HG02610 (cell line): ENCODE results near the gene RELN.
A peak's percentile ranks its signal among the peaks of the same experiment; 100 is the strongest.
"Not testable (repeated sequence)": the region's sequence is repeated elsewhere in the genome, so short reads cannot be mapped to it uniquely, and the experiment has no call there.

ENCODE experiments used
- ATAC-seq: cut with Tn5 transposase; IDR thresholded peaks from one replicate; pipeline ENCODE4 v1.9.1; 2021; ENCODE audit warnings: mild to moderate bottlenecking, moderate library complexity; ENCODE audit not compliant: unreplicated experiment

The RELN gene

GRCh38 chr7:103989200-103989784, at the start of gene RELN:
Gene RELN (minus strand): TSS chr7:103989658. CDS start chr7:103989356, 302 bp downstream.
- no peak for ATAC-seq

DNA sequence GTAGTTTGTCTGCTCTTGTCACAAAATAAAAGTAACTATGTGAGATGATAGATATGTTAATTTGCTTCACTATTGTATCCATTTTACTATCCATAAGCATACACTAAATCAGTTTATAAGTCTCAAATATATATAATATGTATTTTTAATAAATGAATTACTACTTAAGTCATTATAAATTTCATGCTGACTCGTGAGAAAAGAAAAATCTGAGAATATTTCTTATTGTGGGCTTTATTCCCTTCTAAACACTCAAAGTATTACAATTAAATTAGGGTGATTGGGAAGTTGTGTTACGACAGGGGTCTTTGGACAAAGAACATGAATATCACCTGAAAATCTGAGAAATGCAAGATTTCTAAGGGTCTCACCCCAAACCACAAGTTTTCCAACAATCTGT, 48.7 kb upstream of the RELN start:
- ATAC-seq = no peak

DNA sequence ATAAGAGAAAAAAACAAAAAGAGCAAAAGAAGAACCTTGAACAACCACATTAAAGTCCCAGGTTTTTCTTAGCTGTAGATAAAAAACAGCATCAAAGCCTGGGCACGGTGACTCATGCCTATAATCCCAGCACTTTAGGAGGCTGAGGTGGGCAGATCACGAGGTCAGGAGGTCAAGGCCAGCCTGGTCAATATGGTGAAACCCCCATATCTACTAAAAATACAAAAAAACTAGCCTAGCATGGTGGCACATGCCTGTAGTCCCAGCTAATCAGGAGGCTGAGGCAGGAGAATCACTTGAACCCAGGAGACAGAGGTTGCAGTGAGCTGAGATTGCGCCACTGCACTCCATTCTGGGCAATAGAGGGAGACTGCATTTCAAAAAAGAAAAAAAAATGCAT, 47.4 kb upstream of the RELN start:
- ATAC-seq = not testable (repeated sequence)

- ATAC-seq = no peak
These were observed 45.9 kb upstream of the RELN start for GRCh38 chr7:104035351-104035750.

- ATAC-seq = no peak
These were observed 45.2 kb upstream of the RELN start for GRCh38 chr7:104034679-104035078.

DNA sequence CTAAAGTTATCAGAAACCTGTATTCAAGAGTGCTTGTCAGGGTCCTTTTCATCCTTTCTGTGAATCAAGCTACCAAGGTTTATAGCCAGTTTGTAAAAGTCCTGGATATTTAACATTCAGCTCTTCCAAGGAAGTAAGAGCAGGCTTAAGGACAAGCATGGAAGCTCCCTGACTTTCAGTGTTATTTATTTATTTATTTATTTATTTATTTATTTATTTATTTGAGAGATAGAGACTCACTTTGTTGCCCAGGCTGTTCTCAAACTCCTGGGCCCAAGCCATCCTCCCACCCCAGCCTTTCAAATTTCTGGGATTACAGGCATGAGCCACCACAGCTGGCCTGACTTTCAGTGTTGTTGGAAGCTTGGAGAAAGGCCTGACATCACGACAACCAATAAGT, 44.4 kb upstream of the RELN start:
- ATAC-seq = no peak

GRCh38 chr7:104032486-104032885, 43.0 kb upstream of the RELN start:
- no peak for ATAC-seq

DNA sequence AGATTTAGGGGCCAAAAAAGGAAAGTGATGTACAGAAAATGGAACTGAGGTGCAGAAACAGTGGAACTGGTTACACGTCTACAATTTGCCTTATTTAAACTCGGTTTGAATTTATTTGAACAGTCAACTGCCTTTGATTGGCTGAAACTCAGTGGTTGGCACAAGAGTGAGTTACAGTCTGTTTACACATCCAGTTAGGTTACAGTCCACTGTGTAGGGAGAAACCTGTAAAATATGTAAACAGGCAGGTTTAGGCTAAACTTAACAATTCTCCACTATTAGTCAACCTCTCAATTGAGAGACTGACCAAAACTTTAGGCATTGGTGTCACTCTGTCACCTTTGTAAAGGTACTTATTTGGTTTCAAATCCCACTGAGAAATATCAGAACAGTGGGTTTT, 40.3 kb upstream of the RELN start:
- ATAC-seq = no peak

DNA sequence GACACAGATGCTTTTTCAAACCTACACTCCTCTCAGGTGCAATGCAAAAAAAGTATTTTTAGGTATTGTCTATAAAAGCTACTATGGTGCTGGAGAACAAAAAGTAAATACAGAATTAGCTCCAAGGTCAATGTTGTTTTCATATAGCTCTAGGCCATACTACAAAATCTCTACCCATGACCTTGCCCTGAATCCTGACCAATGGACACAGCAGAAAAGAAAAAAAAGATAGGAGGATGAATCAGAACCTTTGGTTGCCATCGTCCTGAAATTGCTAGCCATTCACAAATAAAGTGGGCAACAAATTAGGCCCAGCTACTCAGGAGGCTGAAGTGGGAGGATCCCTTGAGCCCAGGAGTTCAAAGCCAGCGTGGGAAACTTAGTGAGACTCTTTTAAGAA, 35.2 kb upstream of the RELN start:
- ATAC-seq = no peak

- ATAC-seq = no peak
These were observed 33.6 kb upstream of the RELN start for GRCh38 chr7:104023100-104023499.

DNA sequence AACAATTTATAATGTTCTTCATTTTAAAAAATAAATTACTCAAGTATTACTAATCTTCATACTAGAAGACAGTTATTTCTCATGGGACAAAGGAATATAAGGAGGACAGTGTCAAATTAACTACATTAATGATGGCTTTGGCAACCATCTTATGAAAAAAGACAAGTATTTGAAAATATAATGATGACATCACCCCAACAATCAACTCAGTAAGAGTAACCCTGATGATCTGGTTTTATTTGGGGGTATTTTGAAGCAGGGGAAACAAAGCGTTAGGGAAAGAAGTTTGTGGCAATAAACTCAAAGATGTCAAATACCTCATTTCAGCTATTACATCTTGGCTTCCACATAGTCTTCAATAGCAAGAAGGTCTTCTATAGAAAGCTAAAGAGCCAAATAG, 29.0 kb upstream of the RELN start:
- no peak for ATAC-seq

GRCh38 chr7:104017001-104017400, 27.5 kb upstream of the RELN start:
- ATAC-seq = no peak

DNA sequence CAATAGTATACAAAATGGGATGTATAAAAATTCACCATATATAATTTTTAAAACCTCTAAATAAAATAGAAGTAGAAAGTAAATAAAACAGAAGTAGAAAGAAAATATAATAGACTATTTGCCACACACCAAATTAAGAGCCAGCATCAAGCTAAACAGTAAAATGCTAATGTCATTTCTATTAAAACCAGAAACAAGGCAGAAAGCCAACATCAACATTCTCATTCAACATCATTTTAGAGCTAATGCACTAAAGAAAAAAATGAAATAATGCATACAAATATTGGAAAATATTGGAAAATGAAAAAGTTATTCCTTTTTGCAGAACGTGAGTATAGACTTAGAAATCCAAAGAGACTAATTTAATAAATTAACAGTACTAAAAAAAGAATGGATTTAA, 23.4 kb upstream of the RELN start:
- ATAC-seq = no peak

DNA sequence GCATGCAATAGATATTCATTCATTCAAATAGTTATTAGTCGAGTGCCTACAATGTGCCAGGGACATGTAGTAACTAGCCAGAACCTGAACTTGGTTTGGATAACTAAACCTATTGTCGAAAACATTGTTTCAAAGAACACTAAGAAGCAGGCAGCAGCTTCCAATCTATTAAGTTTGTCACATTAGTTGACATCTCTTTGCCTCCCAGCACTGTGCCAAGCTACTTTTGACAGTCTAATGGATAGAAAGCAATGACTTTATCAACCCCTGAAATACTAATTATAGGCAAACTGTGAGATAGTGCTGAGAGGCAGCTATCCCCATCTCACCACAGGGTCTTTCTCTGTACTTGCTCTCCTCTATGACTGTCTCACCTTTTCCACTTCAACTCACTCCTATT, 22.4 kb upstream of the RELN start:
- ATAC-seq = no peak

DNA sequence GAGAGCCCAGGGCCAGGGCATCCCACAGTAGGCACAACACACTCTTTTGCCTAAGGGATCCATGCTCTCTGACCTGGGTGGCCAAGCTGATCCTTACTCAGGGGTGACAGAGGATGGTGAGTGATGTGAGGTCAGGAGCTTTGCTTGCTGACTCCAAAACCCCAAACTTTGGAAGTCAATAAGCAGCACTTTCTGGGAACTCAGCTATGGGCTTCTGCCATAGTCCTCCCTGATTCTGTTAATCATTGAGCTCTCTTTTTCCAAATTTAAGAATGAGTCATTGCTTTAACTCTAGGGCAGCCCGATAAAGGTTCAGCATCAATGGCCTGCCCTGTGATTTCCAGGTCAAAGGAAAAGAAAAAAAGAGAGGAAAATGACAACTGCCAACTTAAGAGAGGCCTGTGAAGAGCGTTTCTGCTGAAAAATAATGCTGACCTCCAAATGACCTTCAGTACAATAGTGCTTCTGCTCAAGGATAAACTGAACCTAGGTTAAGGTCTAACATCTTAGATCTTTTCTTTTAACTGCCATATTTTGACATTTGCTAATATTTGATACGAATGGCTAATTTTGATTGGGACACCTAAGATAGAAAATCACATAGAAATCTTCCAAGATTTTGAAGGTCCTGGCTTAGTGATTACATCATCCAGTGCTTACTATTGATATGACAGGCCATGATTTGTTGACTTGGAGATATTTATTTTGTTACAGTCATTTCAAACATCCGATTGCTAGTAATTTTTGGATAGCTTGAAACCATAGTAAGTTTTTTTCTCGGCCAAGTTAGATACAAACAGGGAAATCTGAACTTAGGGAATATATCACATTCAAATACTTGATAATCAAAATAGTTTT, 20.8 kb upstream of the RELN start:
- no peak for ATAC-seq

- no peak for ATAC-seq
These were observed 18.6 kb upstream of the RELN start for GRCh38 chr7:104008107-104008506.

GRCh38 chr7:104007614-104008013, 18.2 kb upstream of the RELN start:
- no peak for ATAC-seq

GRCh38 chr7:104005197-104005596, 15.7 kb upstream of the RELN start:
- no peak for ATAC-seq

- ATAC-seq = peak; percentile 60
These were observed 7.2 kb upstream of the RELN start for GRCh38 chr7:103996639-103997038.

DNA sequence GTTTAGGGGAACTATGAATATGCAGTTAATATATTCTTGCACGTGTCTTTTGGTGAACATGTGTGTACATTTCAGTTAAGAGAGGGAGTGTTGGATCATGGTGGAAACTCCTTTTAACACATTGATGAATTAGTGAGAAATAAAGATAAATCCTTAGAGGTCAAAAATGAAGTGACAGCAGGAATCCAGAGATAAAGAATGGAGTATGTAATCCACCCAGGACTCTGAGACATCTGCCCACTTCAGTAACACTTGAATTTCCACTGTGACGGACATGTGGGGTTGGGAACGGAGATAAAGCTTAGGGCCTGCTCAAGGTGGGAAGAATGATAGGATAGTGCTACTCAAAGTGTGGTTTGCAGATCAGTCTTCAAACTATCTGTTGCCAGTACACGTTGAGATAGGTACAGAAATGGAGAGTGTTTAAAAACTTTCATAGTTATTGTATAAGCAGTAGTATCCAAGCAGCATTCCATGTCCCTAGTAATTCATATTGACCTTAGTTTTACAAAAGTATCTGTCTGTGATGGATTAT, 6.6 kb upstream of the RELN start:
- no peak for ATAC-seq

DNA sequence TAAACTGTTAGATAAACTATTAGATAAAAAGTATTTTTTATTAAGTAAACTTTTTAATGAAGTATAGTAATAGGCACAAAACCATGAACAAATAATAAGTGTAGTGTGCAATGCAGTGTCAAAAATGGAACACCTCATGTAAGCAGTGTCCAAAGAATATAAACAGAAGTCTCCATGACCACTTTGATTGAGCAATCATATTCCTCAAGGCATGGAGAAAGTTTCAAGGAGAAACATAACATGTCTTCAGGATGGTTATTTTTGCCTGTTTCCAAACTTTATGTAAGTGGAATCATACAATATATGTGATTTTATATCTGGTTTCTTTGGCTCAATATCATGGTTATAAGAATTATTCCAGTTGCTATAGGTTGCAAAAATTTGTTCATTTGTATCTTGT, 6.1 kb upstream of the RELN start:
- ATAC-seq = no peak

- no peak for ATAC-seq
These were observed 4.1 kb upstream of the RELN start for GRCh38 chr7:103993551-103993950.
